Neutrophil (primary cell): Measurements from ENCODE around the gene KIF11.

Experiments used
- H3K27ac ChIP-seq: fragments of 200-600 bp; sonication (generic); 2 replicates; pipeline ENCODE4 v1.5.1; 2016; ENCODE audit warnings: mild to moderate bottlenecking, moderate library complexity
- H3K27me3 ChIP-seq: fragments of 200-600 bp; sonication (generic); 2 replicates; pipeline ENCODE4 v1.6.0; 2016; ENCODE audit warnings: mild to moderate bottlenecking
- H3K36me3 ChIP-seq: fragments of 200-600 bp; sonication (generic); 2 replicates; pipeline ENCODE4 v1.5.1; 2017
- H3K4me1 ChIP-seq, 2 experiments: fragments of 200-600 bp in 1 of 2; sonication (generic) in 1 of 2; 1 replicate in 1 of 2; 2 replicates in 1 of 2; pipeline versions ENCODE4 v1.5.1 to v1.6.1; 2013 to 2016; ENCODE audit warnings: low read depth in 1 of 2, low read length in 1 of 2, mild to moderate bottlenecking in 1 of 2, moderate library complexity in 1 of 2; ENCODE audit not compliant: control insufficient read depth in 1 of 2, insufficient read depth in 1 of 2
- H3K4me3 ChIP-seq, 2 experiments: fragments of 200-600 bp in 1 of 2; sonication (generic) in 1 of 2; 1 replicate in 1 of 2; 2 replicates in 1 of 2; pipeline ENCODE4 v1.5.1; 2013 to 2016; ENCODE audit warnings: low read depth in 1 of 2, low read length in 1 of 2, mild to moderate bottlenecking in 1 of 2, moderate library complexity in 1 of 2
- H3K9me3 ChIP-seq: fragments of 200-600 bp; sonication (generic); 2 replicates; pipeline ENCODE4 v1.5.1; 2016
- CTCF ChIP-seq: fragments of 200-600 bp; sonication (generic); IDR thresholded peaks from 2 replicates; pipeline ENCODE4 v1.5.1; 2016; ENCODE audit warnings: antibody characterized with exemption

Gene KIF11

GRCh38 chr10:92552310-92552709 is 40.6 kb upstream of the KIF11 start:
- no peaks in the 10 kb centered on the region for H3K27me3 ChIP-seq
- no peak for TF ChIP-seq CTCF
- H3K4me1 ChIP-seq: no peaks in the 10 kb centered on the region
- peaks cover 12% of the 10 kb centered on the region for H3K36me3 ChIP-seq
- H3K27ac ChIP-seq: no peak overlapping the region
- H3K9me3 ChIP-seq: peaks cover 5% of the 10 kb centered on the region
- H3K4me3 ChIP-seq: no peak overlapping the region

- no peaks in the 10 kb centered on the region for H3K27me3 ChIP-seq
- H3K9me3 ChIP-seq: peaks cover 5% of the 10 kb centered on the region
- TF ChIP-seq CTCF: no peak
- H3K36me3 ChIP-seq: peaks cover 6% of the 10 kb centered on the region
- H3K27ac ChIP-seq: no peak overlapping the region
- no peak overlapping the region for H3K4me3 ChIP-seq
- H3K4me1 ChIP-seq: no peaks in the 10 kb centered on the region
Observed at GRCh38 chr10:92553959-92554358, 39.0 kb upstream of the KIF11 start.

- Histone ChIP-seq H3K4me1 (no peaks in the 10 kb centered on the region), H3K36me3 (peaks cover 12% of the 10 kb centered on the region), H3K9me3 (peaks cover 3% of the 10 kb centered on the region), H3K27me3 (no peaks in the 10 kb centered on the region), H3K4me3 (no peak overlapping the region), H3K27ac (no peak overlapping the region)
- no peak for TF ChIP-seq CTCF
Observed at GRCh38 chr10:92559046-92559445, 33.9 kb upstream of the KIF11 start.

GRCh38 chr10:92562424-92562823 is 30.5 kb upstream of the KIF11 start:
- H3K27ac ChIP-seq: no peak overlapping the region
- peaks cover 6% of the 10 kb centered on the region for H3K36me3 ChIP-seq
- H3K9me3 ChIP-seq: no peaks in the 10 kb centered on the region
- no peaks in the 10 kb centered on the region for H3K27me3 ChIP-seq
- H3K4me3 ChIP-seq: no peak overlapping the region
- H3K4me1 ChIP-seq: no peaks in the 10 kb centered on the region
- TF ChIP-seq CTCF: no peak

- no peak overlapping the region for H3K27ac ChIP-seq
- no peaks in the 10 kb centered on the region for H3K36me3 ChIP-seq
- no peak for TF ChIP-seq CTCF
Observed at GRCh38 chr10:92567952-92568600, 24.9 kb upstream of the KIF11 start.

More at GRCh38 chr10:92567952-92568600, 24.9 kb upstream of the KIF11 start:
- no peaks in the 10 kb centered on the region for H3K9me3 ChIP-seq
- H3K27me3 ChIP-seq: no peaks in the 10 kb centered on the region
- H3K4me1 ChIP-seq: peaks cover 6 to 7% of the 10 kb centered on the region in 2 experiments
- H3K4me3 ChIP-seq: no peak overlapping the region
